Thyroid gland (tissue), 4 donors: ENCODE measurements around the gene AMDHD1. TPM values are rescaled to one million over a fixed set of nuclear protein-coding genes. Genes with fewer than 3 reads are reported as not detected.

Experiments used
- DNase-seq, 2 donors: peaks; one replicate each; pipeline ENCODE4 v3.0.0-alpha.2; 2019
- H3K27ac ChIP-seq, 3 donors: fragments of 200-600 bp; sonication (generic); 1 replicate in 2 of 3; 2 replicates in 1 of 3; pipeline ENCODE4 v1.5.1; 2016 to 2019; ENCODE audit warnings: mild to moderate bottlenecking in 1 of 3, moderate library complexity in 1 of 3
- H3K27me3 ChIP-seq: fragments of 200-600 bp; sonication (generic); one replicate; pipeline ENCODE4 v1.5.1; 2019
- H3K36me3 ChIP-seq, 2 donors: fragments of 200-600 bp; sonication (generic); one replicate each; pipeline ENCODE4 v1.5.1; 2016 to 2019
- H3K4me1 ChIP-seq, 2 donors: fragments of 200-600 bp; sonication (generic); one replicate each; pipeline ENCODE4 v1.5.1; 2017 to 2019
- H3K4me3 ChIP-seq, 3 donors: fragments of 200-600 bp; sonication (generic); replicated peaks in 1 of 3; 1 replicate in 2 of 3; 2 replicates in 1 of 3; pipeline ENCODE4 v1.5.1; 2016; ENCODE audit warnings: mild to moderate bottlenecking in 1 of 3
- H3K9me3 ChIP-seq: fragments of 200-600 bp; sonication (generic); one replicate; pipeline ENCODE4 v1.5.1; 2017
- POLR2A ChIP-seq, 2 donors: fragments of 450-650 bp; IDR thresholded peaks; one replicate each; pipeline ENCODE4 v1.6.1; 2017; ENCODE audit warnings: antibody characterized with exemption in 2 of 2, mild to moderate bottlenecking in 2 of 2, moderate library complexity in 1 of 2
- WGBS, 2 donors: methylation state at CpG; one replicate each; pipeline ENCODE4 v1.1.5; 2017; 5-methylcytosine and 5-hydroxymethylcytosine counted together
- intact Hi-C: fragments of 100-400 bp; cut with DNase I; formaldehyde crosslinking; loops from one replicate; pipeline ENCODE4 v1.15.1; 2023
- total RNA-seq, 4 donors: library from RNA; depleted of rRNA; stranded (reverse); fragments of >200 nt; gene quantifications; one replicate each; pipeline ENCODE4 v1.2.3, GENCODE V29; 2016
- TF ChIP-seq, protein P1 (sequence below), 6 experiments: fragments of 200-600 bp in 3 of 6; fragments of 450-650 bp in 3 of 6; sonication (generic) in 3 of 6; IDR thresholded peaks; one replicate each; pipeline ENCODE4 v1.5.1; 2016 to 2019; ENCODE audit warnings: antibody characterized with exemption in 6 of 6, mild to moderate bottlenecking in 2 of 6, inconsistent platforms in 1 of 6, moderate library complexity in 1 of 6

AMDHD1 gene
- total RNA-seq, 4 donors from 2014 or later = 0.54 to 0.81 (median 0.78) TPM; not detected in 1

DNA sequence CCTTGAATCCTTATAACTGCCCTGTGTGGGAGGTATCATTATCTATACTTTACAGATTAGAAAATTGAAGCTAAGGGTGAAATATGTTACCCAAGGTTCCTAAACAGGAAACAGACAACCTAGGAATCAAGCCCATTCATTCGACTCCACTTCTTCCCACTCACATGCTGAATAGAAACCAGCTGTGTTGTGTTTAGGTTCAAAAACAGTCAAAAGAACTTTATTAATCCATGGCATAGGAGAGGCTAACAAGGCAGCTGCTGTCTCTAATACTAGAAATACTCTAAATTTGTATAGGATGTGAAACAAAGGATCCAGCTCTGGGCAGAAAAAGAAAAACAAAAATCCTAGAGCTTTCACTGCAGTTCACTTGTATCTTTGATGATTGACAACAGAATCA, 9.9 kb downstream of the AMDHD1 start:
- intact Hi-C loops = no loop called here
- WGBS, 2 donors = 42 to 76% methylated on average over 1 of the region's 1 CpG
- Histone ChIP-seq H3K27ac (no peak overlapping the region), H3K9me3 (no peaks in the 10 kb centered on the region), H3K27me3 (no peaks in the 10 kb centered on the region), H3K4me3 (no peak overlapping the region), H3K36me3 (no peaks in the 10 kb centered on the region), H3K4me1 (no peaks in the 10 kb centered on the region)
- TF ChIP-seq POLR2A (IDR thresholded peaks at IDR 0.05) = no peak
- TF ChIP-seq, protein P1, sequence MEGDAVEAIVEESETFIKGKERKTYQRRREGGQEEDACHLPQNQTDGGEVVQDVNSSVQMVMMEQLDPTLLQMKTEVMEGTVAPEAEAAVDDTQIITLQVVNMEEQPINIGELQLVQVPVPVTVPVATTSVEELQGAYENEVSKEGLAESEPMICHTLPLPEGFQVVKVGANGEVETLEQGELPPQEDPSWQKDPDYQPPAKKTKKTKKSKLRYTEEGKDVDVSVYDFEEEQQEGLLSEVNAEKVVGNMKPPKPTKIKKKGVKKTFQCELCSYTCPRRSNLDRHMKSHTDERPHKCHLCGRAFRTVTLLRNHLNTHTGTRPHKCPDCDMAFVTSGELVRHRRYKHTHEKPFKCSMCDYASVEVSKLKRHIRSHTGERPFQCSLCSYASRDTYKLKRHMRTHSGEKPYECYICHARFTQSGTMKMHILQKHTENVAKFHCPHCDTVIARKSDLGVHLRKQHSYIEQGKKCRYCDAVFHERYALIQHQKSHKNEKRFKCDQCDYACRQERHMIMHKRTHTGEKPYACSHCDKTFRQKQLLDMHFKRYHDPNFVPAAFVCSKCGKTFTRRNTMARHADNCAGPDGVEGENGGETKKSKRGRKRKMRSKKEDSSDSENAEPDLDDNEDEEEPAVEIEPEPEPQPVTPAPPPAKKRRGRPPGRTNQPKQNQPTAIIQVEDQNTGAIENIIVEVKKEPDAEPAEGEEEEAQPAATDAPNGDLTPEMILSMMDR (IDR thresholded peaks at IDR 0.05) = no peak
- DNase-seq = no peak

DNA sequence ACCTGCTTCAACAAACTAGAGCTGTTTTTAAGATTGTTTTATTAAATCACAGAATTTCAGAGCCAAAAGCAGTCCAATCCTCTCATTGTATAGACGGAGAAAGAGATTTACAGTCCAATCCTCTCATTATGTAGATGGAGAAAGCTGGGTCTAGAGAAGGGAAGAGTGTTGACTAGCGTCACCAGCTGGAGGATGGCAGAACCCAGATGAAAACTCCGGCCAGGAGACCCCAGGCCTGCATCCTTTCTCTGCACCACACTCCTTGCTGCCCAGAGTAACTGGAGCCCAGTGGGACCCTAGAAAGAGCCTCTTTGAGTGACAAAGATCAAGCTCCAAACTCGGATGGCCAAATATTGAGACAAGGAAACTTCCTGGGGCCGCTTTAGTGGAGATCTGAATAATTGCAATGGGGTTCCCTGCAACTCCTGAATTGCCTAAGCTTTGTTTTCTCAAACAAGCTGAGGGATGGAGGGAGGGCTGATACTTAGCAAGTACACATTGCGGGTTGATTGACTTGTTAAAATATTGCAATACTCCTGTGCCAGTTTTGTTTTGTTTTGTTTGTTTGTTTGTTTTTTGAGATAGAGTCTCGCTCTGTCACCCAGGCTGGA, 12.5 kb downstream of the AMDHD1 start:
- Histone ChIP-seq H3K36me3 (no peaks in the 10 kb centered on the region), H3K27ac (no peak overlapping the region), H3K9me3 (no peaks in the 10 kb centered on the region), H3K27me3 (no peaks in the 10 kb centered on the region), H3K4me3 (no peak overlapping the region), H3K4me1 (no peaks in the 10 kb centered on the region)
- 75 to 83% methylated on average over 7 of the region's 7 CpGs for WGBS, 2 donors
- intact Hi-C loops = no loop called here
- DNase-seq = no peak
- TF ChIP-seq, protein P1 (IDR thresholded peaks at IDR 0.05) = no peak
- TF ChIP-seq POLR2A (IDR thresholded peaks at IDR 0.05) = no peak

DNA sequence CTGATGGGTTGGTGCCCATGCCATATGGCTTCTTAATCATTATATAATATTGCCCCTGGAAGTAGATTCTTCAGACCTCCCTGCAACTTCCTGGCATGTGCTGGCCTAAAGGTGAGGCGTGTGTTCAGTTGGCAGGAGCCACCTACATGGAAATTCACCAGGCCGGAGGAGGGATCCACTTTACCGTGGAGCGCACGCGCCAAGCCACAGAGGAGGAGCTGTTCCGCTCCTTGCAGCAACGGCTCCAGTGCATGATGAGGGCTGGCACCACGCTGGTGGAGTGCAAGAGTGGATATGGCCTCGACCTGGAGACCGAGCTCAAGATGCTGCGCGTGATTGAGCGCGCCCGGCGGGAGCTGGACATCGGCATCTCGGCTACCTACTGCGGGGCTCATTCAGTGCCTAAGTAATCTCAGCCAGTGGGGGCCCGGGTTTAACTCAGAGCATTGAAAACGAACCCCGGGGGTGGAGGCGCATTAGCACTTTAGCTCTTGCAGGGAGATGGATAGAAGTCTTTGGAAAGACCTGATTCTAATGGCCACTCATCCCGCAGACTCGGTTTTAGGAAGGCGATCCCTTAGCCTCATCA, 13.5 kb downstream of the AMDHD1 start:
- Histone ChIP-seq H3K27ac (no peak overlapping the region), H3K36me3 (no peaks in the 10 kb centered on the region), H3K27me3 (no peaks in the 10 kb centered on the region), H3K9me3 (no peaks in the 10 kb centered on the region), H3K4me1 (no peaks in the 10 kb centered on the region), H3K4me3 (no peak overlapping the region)
- DNase-seq = peak; percentile 19 to 23
- intact Hi-C loops = no loop called here
- TF ChIP-seq, protein P1 (IDR thresholded peaks at IDR 0.05) = no peak
- TF ChIP-seq POLR2A (IDR thresholded peaks at IDR 0.05) = peak in 1 of 2 donors; percentile 17
- 55 to 62% methylated on average over 24 to 27 of the region's 27 CpGs for WGBS, 2 donors

GRCh38 chr12:95959107-95959506, 16.0 kb downstream of the AMDHD1 start:
- no peak for TF ChIP-seq POLR2A (IDR thresholded peaks at IDR 0.05)
- TF ChIP-seq, protein P1 (IDR thresholded peaks at IDR 0.05) = no peak
- 70 to 71% methylated on average over 1 of the region's 1 CpG for WGBS, 2 donors
- intact Hi-C loops = no loop called here

DNA sequence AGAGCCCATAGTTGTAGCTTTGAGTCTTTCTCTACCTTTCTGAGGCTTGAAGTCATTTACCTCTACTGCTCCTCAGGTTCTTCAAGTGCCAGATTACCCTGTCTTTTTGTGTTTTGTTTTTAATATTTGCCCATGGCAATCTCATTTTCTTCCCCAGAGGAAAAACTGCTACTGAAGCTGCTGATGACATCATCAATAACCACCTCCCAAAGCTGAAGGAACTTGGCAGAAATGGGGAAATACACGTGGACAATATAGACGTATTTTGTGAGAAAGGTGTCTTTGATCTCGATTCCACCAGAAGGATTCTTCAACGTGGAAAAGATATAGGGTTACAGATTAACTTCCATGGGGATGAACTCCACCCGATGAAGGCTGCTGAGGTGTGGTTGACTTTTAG, 17.1 kb downstream of the AMDHD1 start:
- DNase-seq = no peak
- H3K9me3 ChIP-seq = no peaks in the 10 kb centered on the region
- H3K4me1 ChIP-seq = no peaks in the 10 kb centered on the region
- WGBS, 2 donors = 79 to 82% methylated on average over 5 of the region's 5 CpGs
- H3K27ac ChIP-seq = no peak overlapping the region
- no peaks in the 10 kb centered on the region for H3K27me3 ChIP-seq
- intact Hi-C loops = no loop called here
- TF ChIP-seq, protein P1 (IDR thresholded peaks at IDR 0.05) = no peak
- no peak for TF ChIP-seq POLR2A (IDR thresholded peaks at IDR 0.05)
- H3K36me3 ChIP-seq = no peaks in the 10 kb centered on the region
- no peak overlapping the region for H3K4me3 ChIP-seq

More at GRCh38 chr12:95959107-95959506, 16.0 kb downstream of the AMDHD1 start:
- Histone ChIP-seq H3K4me3 (no peak overlapping the region), H3K27ac (no peak overlapping the region), H3K4me1 (no peaks in the 10 kb centered on the region), H3K27me3 (no peaks in the 10 kb centered on the region), H3K9me3 (no peaks in the 10 kb centered on the region), H3K36me3 (no peaks in the 10 kb centered on the region)
- DNase-seq = no peak
